Kidney (tissue), 14 donors: ENCODE results near the gene PLGRKT. TPM values are rescaled to one million over a fixed set of nuclear protein-coding genes. Genes with fewer than 3 reads are reported as not detected.

Experiments
- DNase-seq, 5 donors: peaks; one replicate each; pipeline ENCODE4 v3.0.0-alpha.2; 2013 to 2020
- FAIRE-seq: peaks from 2 replicates; lab custom pipeline; 2012; peaks lifted over from hg19 to GRCh38; lab: Jason Lieb, UNC
- H3K27ac ChIP-seq, 2 donors: one replicate each; pipeline ENCODE4 v1.7.0; 2013; ENCODE audit warnings: low read depth in 2 of 2, low read length in 2 of 2, inconsistent platforms in 1 of 2
- H3K27me3 ChIP-seq: one replicate; pipeline ENCODE4 v1.7.1; 2013; ENCODE audit warnings: low read length, inconsistent platforms; ENCODE audit not compliant: control insufficient read depth, insufficient read depth
- H3K36me3 ChIP-seq, 3 donors: one replicate each; pipeline versions ENCODE4 v1.7.0 to v1.7.1; 2013; ENCODE audit warnings: low read length in 3 of 3, control low read depth in 1 of 3, inconsistent platforms in 1 of 3; ENCODE audit not compliant: insufficient read depth in 3 of 3, control insufficient read depth in 2 of 3
- H3K4me1 ChIP-seq, 3 donors: one replicate each; pipeline versions ENCODE4 v1.7.0 to v1.7.1; 2013; ENCODE audit warnings: low read length in 3 of 3, inconsistent platforms in 1 of 3, low read depth in 1 of 3; ENCODE audit not compliant: control insufficient read depth in 2 of 3, insufficient read depth in 2 of 3
- H3K4me3 ChIP-seq, 3 donors: one replicate each; pipeline versions ENCODE4 v1.7.0 to v1.8.1; 2013; ENCODE audit warnings: low read length in 3 of 3, control low read depth in 1 of 3, inconsistent platforms in 1 of 3
- H3K9ac ChIP-seq, 3 donors: one replicate each; pipeline versions ENCODE4 v1.7.0 to v1.7.1; 2013; ENCODE audit warnings: low read length in 3 of 3, control low read depth in 1 of 3, inconsistent platforms in 1 of 3
- H3K9me3 ChIP-seq, 3 donors: one replicate each; pipeline versions ENCODE4 v1.7.0 to v1.7.1; 2013; ENCODE audit warnings: low read length in 3 of 3, control low read depth in 1 of 3, inconsistent platforms in 1 of 3; ENCODE audit not compliant: control insufficient read depth in 2 of 3, insufficient read depth in 1 of 3
- intact Hi-C: fragments of 100-400 bp; cut with DNase I; formaldehyde crosslinking; loops from one replicate; pipeline ENCODE4 v1.11.1; 2022
- polyA plus RNA-seq: library from polyadenylated mRNA; stranded (reverse); fragments of 350-450 nt; fragmentation: Illumina TruSeq; extraction: RNeasy Lipid Tissue Mini Kit (QIAGEN cat#74804); gene quantifications from one replicate; pipeline ENCODE4 v1.2.3, GENCODE V29; 2014; ENCODE audit warnings: low read depth, low replicate concordance; ENCODE audit not compliant: insufficient read depth
- total RNA-seq: library from RNA; stranded (reverse); fragmentation: NEBNext Ultra II Directional; extraction: Animal tissue kit (Norgen Biotek cat#: 25700); gene quantifications from one replicate; pipeline ENCODE4 v1.2.1, GENCODE V29; 2021
- TF ChIP-seq, protein P1 (sequence below): IDR thresholded peaks from 3 replicates; pipeline ENCODE4 v1.5.1; 2012; ENCODE audit warnings: mild to moderate bottlenecking, moderate library complexity, borderline replicate concordance; ENCODE audit not compliant: insufficient read depth; ENCODE audit errors: extremely low read depth
- donor health status: control.
- donor health status: control.
- donor health status: control.
- donor health status: control.
- donor health status: control.
- donor health status: DM: yes; HTN: yes; CAD: no.
- donor health status: Normal renal cell carcinoma (clear cell type).

The PLGRKT gene
- total and polyA plus RNA-seq, 2 donors from 2014 or later, result 35.2 to 50.9 TPM

DNA sequence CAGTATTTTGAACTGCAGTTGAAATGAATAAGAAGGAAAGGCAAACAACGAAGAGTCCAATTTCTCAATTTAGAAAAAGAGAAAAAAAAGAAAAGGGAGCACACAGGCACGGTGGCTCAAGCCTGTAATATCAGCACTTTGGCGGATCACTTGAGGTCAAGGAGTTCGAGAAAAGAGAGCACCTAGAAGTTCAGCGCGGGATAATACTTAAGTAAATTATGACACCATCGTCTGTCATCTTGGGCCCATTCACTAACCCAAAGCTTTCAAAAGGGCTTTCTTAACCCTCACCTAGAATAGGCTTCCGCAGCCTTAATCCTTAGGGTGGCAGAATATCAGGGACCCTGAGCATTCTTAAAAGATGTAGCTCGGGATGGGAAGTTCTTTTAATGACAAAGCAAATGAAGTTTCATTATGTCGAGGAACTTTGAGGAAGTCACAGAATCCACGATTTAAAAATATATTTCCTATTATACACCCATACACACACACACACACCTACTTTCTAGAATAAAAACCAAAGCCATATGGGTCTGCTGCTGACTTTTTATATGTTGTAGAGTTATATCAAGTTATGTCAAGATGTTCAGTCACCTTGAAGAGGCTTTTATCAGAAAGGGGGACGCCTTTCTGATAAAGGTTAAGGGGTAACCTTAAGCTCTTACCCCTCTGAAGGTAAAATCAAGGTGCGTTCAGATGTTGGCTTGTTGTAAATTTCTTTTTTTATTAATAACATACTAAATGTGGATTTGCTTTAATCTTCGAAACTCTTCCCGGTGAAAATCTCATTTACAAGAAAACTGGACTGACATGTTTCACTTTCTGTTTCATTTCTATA lies 12.0 kb upstream of the PLGRKT start:
- Histone ChIP-seq H3K4me1 (no peaks in the 10 kb centered on the region), H3K27ac (peak overlapping the region; percentile 77 to 88), H3K36me3 (no peaks in the 10 kb centered on the region), H3K9ac (peak overlapping the region; percentile 71 to 80 (median 77)), H3K27me3 (no peaks in the 10 kb centered on the region), H3K9me3 (no peaks in the 10 kb centered on the region), H3K4me3 (peak overlapping the region; percentile 70 to 84 (median 83))
- TF ChIP-seq, protein P1, sequence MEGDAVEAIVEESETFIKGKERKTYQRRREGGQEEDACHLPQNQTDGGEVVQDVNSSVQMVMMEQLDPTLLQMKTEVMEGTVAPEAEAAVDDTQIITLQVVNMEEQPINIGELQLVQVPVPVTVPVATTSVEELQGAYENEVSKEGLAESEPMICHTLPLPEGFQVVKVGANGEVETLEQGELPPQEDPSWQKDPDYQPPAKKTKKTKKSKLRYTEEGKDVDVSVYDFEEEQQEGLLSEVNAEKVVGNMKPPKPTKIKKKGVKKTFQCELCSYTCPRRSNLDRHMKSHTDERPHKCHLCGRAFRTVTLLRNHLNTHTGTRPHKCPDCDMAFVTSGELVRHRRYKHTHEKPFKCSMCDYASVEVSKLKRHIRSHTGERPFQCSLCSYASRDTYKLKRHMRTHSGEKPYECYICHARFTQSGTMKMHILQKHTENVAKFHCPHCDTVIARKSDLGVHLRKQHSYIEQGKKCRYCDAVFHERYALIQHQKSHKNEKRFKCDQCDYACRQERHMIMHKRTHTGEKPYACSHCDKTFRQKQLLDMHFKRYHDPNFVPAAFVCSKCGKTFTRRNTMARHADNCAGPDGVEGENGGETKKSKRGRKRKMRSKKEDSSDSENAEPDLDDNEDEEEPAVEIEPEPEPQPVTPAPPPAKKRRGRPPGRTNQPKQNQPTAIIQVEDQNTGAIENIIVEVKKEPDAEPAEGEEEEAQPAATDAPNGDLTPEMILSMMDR, result no peak
- FAIRE-seq, result no peak
- intact Hi-C loops, result no loop called here
- DNase-seq, result peak in 1 of 5 donors; percentile 6

DNA sequence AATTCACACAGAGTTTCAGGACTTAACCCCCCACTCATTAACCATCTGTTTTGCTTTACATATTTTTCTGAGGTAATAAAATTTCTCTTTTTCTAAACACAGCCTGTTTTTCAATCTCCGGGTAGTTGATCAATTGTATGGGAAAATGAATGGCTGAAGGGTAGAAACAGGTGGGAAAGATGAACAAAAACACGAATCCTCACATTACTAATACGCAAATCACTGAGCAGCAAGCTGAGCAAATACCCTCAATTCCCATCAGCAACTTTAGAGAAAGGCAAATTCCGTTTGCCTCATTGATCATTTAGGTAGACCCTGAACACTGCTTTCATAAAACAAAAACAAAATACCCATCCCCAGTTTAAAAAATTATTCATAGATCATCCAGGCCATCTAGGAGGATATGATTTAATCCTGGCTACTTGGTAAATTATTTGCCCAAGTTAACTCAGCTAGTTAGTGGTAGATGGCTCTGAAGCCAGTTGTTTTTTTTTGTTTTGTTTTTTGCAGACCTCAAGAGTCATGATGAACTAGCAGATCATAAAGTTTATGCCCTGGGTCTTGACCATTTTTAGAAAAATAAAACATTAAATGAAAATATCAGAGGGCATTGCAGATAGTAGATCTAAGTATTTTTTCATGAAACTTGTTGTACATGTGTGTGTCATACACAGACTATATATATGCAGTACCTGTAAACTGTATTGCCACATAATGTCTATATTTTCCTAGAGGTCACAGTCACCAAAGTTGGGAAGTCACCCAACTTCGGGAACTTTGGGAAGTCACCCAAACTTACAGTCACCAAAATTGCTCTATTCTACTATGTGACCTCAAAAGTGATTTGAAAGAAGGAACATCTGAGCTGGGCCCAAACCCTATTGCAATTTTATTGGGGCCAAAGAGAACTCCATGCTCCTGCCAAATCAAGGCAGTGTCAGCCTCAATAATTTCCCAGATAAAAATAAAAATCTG lies 11.0 kb upstream of the PLGRKT start:
- intact Hi-C loops, result no loop called here
- no peak for FAIRE-seq
- Histone ChIP-seq H3K36me3 (no peaks in the 10 kb centered on the region), H3K27ac (no peak overlapping the region), H3K4me1 (no peaks in the 10 kb centered on the region), H3K9me3 (no peaks in the 10 kb centered on the region), H3K27me3 (no peaks in the 10 kb centered on the region), H3K9ac (no peak overlapping the region), H3K4me3 (no peak overlapping the region)
- no peak for DNase-seq
- TF ChIP-seq, protein P1, result no peak

DNA sequence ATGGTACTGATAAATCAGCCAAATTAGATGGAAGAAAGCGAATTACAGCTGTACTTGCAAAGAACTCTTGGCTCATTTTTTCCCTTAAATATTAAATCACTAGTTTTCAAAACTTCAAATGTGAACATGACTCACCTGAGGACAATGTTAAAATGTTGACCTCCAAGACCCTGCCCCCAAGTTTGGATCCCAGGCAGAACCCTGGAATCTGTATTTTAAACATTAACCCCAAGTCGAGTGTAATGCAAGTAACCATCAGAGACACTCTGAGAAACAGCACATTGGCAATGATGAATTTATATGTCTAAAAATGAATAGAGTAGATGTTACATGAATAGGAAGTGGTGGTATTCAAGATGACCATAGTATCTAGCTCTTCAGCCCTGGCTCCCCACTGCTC lies 10.3 kb upstream of the PLGRKT start:
- H3K27me3 ChIP-seq, result no peaks in the 10 kb centered on the region
- no peak overlapping the region for H3K4me3 ChIP-seq
- FAIRE-seq (no peak), DNase-seq (no peak)
- H3K4me1 ChIP-seq, result no peaks in the 10 kb centered on the region
- no peak overlapping the region for H3K9ac ChIP-seq
- no peak overlapping the region for H3K27ac ChIP-seq
- intact Hi-C loops, result no loop called here
- TF ChIP-seq, protein P1, result no peak
- no peaks in the 10 kb centered on the region for H3K36me3 ChIP-seq
- H3K9me3 ChIP-seq, result no peaks in the 10 kb centered on the region
